SK-N-SH (cell line): Measurements from ENCODE around the gene SLC66A2.

Experiments used
- YY1 ChIP-seq: IDR thresholded peaks from 2 replicates; pipeline ENCODE4 v1.4.0; 2012; ENCODE audit warnings: low read depth, mild to moderate bottlenecking
- TF ChIP-seq, protein P1 (sequence below): fragments of 200-600 bp; sonication (generic); IDR thresholded peaks from 2 replicates; pipeline ENCODE4 v1.6.1; 2017; ENCODE audit warnings: antibody characterized with exemption, mild to moderate bottlenecking, moderate library complexity

- TF ChIP-seq, protein P1, sequence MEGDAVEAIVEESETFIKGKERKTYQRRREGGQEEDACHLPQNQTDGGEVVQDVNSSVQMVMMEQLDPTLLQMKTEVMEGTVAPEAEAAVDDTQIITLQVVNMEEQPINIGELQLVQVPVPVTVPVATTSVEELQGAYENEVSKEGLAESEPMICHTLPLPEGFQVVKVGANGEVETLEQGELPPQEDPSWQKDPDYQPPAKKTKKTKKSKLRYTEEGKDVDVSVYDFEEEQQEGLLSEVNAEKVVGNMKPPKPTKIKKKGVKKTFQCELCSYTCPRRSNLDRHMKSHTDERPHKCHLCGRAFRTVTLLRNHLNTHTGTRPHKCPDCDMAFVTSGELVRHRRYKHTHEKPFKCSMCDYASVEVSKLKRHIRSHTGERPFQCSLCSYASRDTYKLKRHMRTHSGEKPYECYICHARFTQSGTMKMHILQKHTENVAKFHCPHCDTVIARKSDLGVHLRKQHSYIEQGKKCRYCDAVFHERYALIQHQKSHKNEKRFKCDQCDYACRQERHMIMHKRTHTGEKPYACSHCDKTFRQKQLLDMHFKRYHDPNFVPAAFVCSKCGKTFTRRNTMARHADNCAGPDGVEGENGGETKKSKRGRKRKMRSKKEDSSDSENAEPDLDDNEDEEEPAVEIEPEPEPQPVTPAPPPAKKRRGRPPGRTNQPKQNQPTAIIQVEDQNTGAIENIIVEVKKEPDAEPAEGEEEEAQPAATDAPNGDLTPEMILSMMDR = no peak
- no peak for TF ChIP-seq YY1
Measured at GRCh38 chr18:79972720-79973119, 21.3 kb upstream of the SLC66A2 start.
